ENCODE data around the gene RERE.
"Not testable (repeated sequence)": the region's sequence is repeated elsewhere in the genome, so short reads cannot be mapped to it uniquely, and the experiment has no call there.

Gene RERE

DNA sequence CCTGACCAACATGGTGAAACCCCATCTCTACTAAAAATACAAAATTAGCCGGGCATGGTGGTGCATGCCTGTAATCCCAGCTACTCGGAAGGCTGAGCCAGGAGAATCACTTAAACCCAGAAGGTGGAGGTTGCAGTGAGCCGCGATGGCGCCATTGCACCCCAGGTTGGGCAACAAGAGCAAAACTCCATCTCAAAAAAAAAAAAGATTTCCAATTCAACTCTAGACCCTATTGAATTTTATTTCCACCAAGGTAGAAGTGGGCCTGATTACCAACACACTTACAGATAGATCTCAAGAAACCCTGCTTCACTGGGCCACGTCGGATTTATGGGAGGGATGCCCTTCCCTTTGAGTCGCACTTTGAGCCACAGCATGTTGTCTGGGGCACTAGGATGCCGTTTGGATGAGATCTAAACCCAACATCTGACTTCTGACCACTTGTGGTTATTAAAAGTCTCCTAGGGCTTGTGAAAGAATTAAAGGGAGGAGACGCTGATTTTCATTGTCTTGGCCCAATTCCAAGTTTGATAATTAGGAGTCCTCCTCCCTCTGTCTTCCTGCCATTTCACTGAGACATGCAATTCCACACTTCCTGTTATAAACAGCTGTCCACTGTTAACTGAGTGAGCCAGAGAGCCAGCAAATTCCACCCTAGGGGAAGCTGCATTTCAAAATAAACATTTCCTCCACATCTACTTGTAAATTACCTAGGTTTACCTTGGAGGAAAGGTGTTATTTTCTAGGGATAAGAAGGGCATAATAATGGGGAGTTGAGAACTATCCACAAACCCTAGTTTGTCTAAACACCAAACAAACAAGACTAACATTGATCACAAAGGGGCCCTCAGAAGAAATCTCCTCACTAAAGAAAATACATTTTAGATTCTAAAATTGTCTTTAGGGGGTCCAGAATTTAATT, 5.2 kb upstream of the RERE start (continued):
- TF ChIP-seq, protein P1, sequence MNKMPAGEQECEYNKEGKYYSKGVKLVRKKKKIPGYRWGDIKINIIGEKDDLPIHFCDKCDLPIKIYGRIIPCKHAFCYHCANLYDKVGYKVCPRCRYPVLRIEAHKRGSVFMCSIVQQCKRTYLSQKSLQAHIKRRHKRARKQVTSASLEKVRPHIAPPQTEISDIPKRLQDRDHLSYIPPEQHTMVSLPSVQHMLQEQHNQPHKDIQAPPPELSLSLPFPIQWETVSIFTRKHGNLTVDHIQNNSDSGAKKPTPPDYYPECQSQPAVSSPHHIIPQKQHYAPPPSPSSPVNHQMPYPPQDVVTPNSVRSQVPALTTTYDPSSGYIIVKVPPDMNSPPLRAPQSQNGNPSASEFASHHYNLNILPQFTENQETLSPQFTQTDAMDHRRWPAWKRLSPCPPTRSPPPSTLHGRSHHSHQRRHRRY (tag by site-specific recombination; IDR thresholded peaks at IDR 0.05): no peak
- TF ChIP-seq, protein P2, sequence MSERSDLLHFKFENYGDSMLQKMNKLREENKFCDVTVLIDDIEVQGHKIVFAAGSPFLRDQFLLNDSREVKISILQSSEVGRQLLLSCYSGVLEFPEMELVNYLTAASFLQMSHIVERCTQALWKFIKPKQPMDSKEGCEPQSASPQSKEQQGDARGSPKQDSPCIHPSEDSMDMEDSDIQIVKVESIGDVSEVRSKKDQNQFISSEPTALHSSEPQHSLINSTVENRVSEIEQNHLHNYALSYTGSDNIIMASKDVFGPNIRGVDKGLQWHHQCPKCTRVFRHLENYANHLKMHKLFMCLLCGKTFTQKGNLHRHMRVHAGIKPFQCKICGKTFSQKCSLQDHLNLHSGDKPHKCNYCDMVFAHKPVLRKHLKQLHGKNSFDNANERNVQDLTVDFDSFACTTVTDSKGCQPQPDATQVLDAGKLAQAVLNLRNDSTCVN (tag by site-specific recombination; optimal IDR thresholded peaks at IDR 0.05): no peak
- TF ChIP-seq ZNF830 (tag by site-specific recombination; IDR thresholded peaks at IDR 0.05; ENCODE audit: low read depth) (no peak), ZNF560 (tag by site-specific recombination; IDR thresholded peaks at IDR 0.05; ENCODE audit: borderline replicate concordance) (no peak), ZNF596 (tag by site-specific recombination; IDR thresholded peaks at IDR 0.05) (no peak), KLF16 (tag by site-specific recombination; IDR thresholded peaks at IDR 0.05) (no peak)
- TF ChIP-seq, protein P3, sequence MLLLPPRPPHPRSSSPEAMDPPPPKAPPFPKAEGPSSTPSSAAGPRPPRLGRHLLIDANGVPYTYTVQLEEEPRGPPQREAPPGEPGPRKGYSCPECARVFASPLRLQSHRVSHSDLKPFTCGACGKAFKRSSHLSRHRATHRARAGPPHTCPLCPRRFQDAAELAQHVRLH (tag by site-specific recombination; IDR thresholded peaks at IDR 0.05): peak; percentile 58; the same call in 1 of the 2 replicates
- TF ChIP-seq, protein P4, sequence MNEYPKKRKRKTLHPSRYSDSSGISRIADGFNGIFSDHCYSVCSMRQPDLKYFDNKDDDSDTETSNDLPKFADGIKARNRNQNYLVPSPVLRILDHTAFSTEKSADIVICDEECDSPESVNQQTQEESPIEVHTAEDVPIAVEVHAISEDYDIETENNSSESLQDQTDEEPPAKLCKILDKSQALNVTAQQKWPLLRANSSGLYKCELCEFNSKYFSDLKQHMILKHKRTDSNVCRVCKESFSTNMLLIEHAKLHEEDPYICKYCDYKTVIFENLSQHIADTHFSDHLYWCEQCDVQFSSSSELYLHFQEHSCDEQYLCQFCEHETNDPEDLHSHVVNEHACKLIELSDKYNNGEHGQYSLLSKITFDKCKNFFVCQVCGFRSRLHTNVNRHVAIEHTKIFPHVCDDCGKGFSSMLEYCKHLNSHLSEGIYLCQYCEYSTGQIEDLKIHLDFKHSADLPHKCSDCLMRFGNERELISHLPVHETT (tag by site-specific recombination; IDR thresholded peaks at IDR 0.05): peak; percentile 64; the same call in 1 of the 2 replicates
- TF ChIP-seq, protein P5, sequence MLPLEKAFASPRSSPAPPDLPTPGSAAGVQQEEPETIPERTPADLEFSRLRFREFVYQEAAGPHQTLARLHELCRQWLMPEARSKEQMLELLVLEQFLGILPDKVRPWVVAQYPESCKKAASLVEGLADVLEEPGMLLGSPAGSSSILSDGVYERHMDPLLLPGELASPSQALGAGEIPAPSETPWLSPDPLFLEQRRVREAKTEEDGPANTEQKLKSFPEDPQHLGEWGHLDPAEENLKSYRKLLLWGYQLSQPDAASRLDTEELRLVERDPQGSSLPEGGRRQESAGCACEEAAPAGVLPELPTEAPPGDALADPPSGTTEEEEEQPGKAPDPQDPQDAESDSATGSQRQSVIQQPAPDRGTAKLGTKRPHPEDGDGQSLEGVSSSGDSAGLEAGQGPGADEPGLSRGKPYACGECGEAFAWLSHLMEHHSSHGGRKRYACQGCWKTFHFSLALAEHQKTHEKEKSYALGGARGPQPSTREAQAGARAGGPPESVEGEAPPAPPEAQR (tag by site-specific recombination; IDR thresholded peaks at IDR 0.05): no peak
- TF ChIP-seq, protein P6, sequence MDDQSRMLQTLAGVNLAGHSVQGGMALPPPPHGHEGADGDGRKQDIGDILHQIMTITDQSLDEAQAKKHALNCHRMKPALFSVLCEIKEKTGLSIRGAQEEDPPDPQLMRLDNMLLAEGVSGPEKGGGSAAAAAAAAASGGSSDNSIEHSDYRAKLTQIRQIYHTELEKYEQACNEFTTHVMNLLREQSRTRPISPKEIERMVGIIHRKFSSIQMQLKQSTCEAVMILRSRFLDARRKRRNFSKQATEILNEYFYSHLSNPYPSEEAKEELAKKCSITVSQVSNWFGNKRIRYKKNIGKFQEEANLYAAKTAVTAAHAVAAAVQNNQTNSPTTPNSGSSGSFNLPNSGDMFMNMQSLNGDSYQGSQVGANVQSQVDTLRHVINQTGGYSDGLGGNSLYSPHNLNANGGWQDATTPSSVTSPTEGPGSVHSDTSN (CRISPR knock-in tag; IDR thresholded peaks at IDR 0.05): no peak

DNA sequence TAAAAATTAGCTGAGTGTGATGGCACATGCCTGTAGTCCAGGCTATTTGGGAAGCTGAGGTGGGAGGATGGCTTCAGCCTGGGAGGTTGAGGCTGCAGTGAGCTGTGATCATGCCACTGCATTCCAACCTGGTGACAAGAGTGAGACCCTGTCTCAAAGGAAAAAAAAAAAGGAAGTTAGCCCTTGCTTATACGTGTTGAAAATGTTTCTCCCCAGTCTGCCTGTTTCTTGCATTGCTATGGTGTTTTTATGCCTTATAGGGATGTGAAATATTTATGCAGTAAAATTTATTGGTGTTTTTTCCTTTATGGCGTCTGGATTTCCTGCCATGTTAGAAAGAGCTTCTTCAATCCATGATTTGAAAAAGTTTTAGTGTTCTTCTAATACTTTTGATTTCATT, 3.6 kb upstream of the RERE start:
- TF ChIP-seq GLIS1 (tag by site-specific recombination; IDR thresholded peaks at IDR 0.05) (peak; percentile 32; the same call in 1 of the 2 replicates), ZNF600 (tag by site-specific recombination; IDR thresholded peaks at IDR 0.05) (peak; percentile 53; the same call in 1 of the 2 replicates), WT1 (tag by site-specific recombination; IDR thresholded peaks at IDR 0.05) (peak; percentile 72), KLF10 (tag by site-specific recombination; IDR thresholded peaks at IDR 0.05) (no peak), ZNF571 (tag by site-specific recombination; IDR thresholded peaks at IDR 0.05) (no peak)
- ChIA-PET POLR2A (interaction anchor here (1.1 kb wide), 1 partner anchor 8 kb away, joined by 3 read pairs; no protein-coding TSS in a partner anchor), CTCF (interaction anchor here (0.6 to 4.4 kb wide), 8 partner anchors 14 to 1553 kb away, joined by 3 to 59 read pairs (median 4); no protein-coding TSS in a partner anchor)
- H3K4me1 ChIP-seq (ENCODE audit: control insufficient read depth, insufficient read depth, low read length): peaks cover 8% of the 10 kb centered on the region
- no peaks in the 10 kb centered on the region for H3K36me3 ChIP-seq (ENCODE audit: control insufficient read depth in 2 of 2, insufficient read depth in 1 of 2, low read length in 2 of 2)
- H3K4me3 ChIP-seq (ENCODE audit: low read depth, low read length): no peak overlapping the region
- H3K27ac ChIP-seq (ENCODE audit: extremely low read depth, low read depth, low read length): no peak overlapping the region
- H3K9me3 ChIP-seq (ENCODE audit: control insufficient read depth, insufficient read depth, low read depth, low read length): no peaks in the 10 kb centered on the region

DNA sequence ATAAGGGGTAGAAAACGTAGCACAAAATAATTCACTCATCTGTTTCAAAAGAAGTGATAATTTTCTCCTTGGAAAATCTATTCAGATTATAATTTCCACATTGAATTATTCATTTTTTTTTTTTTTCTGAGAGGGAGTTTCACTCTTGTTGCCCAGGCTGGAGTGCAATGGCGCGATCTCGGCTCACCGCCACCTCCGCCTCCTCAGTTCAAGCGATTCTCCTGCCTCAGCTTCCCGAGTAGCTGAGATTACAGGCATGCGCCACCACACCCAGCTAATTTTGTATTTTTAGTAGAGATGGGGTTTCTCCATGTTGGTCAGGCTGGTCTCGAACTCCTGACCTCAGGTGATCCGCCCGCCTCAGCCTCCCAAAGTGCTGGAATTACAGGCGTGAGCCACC, 1.3 kb upstream of the RERE start:
- H3K4me3 ChIP-seq (ENCODE audit: low read depth, low read length); H3K36me3 ChIP-seq (ENCODE audit: control insufficient read depth in 2 of 2, insufficient read depth in 1 of 2, low read length in 2 of 2); POLR2A ChIA-PET; CTCF ChIA-PET; H3K9me3 ChIP-seq (ENCODE audit: control insufficient read depth, insufficient read depth, low read depth, low read length): not testable (repeated sequence)
- Histone ChIP-seq H3K27ac (ENCODE audit: extremely low read depth, low read depth, low read length) (peak overlapping the region; percentile 97; the same call in 1 of the 2 replicates), H3K4me1 (ENCODE audit: control insufficient read depth, insufficient read depth, low read length) (peaks cover 20% of the 10 kb centered on the region)

All from HEK293 (cell line).